Measurements from ENCODE around the gene CXorf58. TPM values are rescaled to one million over a fixed set of nuclear protein-coding genes. Genes with fewer than 3 reads are reported as not detected.

Gene CXorf58
- total and polyA plus RNA-seq, 9 of the 15 experiments (the other 6 are each of a cell fraction or from before 2014, with no cell fraction given), result 0.10 to 0.27 (median 0.16) TPM; not detected in 3

- Histone ChIP-seq H2AFZ (ENCODE audit: low read depth, low read length) (no peak overlapping the region), H3K4me3 (no peak overlapping the region), H4K20me1 (replicated peaks; ENCODE audit: control insufficient read depth, insufficient read depth, low read length) (peaks cover 3% of the 10 kb centered on the region), H3K4me1 (replicated peaks in 1 of 2; ENCODE audit: control insufficient read depth in 2 of 2, insufficient read depth in 2 of 2, low read length in 2 of 2) (peaks cover 6 to 20% of the 10 kb centered on the region in 2 experiments; a peak in 4 of 5 replicates), H3K4me2 (ENCODE audit: insufficient read depth, low read length) (no peak overlapping the region), H3K9me3 (replicated peaks; ENCODE audit: control insufficient read depth, insufficient read depth, low read depth, low read length) (no peaks in the 10 kb centered on the region), H3K27ac (ENCODE audit: extremely low read depth, low read depth, low read length) (no peak overlapping the region), H3K9me1 (ENCODE audit: control insufficient read depth, insufficient read depth, low read length) (no peaks in the 10 kb centered on the region), H3K27me3 (ENCODE audit: control insufficient read depth in 2 of 2, insufficient read depth in 2 of 2, low read length in 2 of 2) (no peaks in the 10 kb centered on the region), H3K79me2 (ENCODE audit: control insufficient read depth, insufficient read depth, low read length) (peaks cover 40% of the 10 kb centered on the region), H3K9ac (ENCODE audit: insufficient read depth in 1 of 2, low read depth in 2 of 2, low read length in 2 of 2) (no peak overlapping the region), H3K36me3 (ENCODE audit: control insufficient read depth, insufficient read depth, low read length) (peaks cover 3% of the 10 kb centered on the region; the same call in 1 of the 3 replicates)
- peak in 3 of 4 experiments; percentile 20 to 26 (median 25) for DNase-seq (ENCODE audit: extremely low read depth in 1 of 4, low spot score in 3 of 4)
- POLR2A ChIA-PET, result interaction anchor here (0.6 kb wide), 1 partner anchor 149 kb away, joined by 4 read pairs; no protein-coding TSS in a partner anchor
- BruUV-seq (replicated peaks), result no TSS peak
- in situ Hi-C loops (cut with MboI), result loop anchor here (5.0 kb wide), 3 partner anchors 122 to 212 kb away; partner anchors contain the start of gene SAT1
- CTCF ChIA-PET (ENCODE audit: low intra/inter-chr PET ratio), result no interaction called here
- no peak for ATAC-seq
- no peak for TF ChIP-seq ETV5 (CRISPR knock-in tag; IDR thresholded peaks at IDR 0.05; ENCODE audit: low read depth)
- TF ChIP-seq U2AF2 (optimal IDR thresholded peaks at IDR 0.05; ENCODE audit: low read depth, low read length), result no peak
- TF ChIP-seq BCL6 (CRISPR knock-in tag; IDR thresholded peaks at IDR 0.05), result no peak
- TF ChIP-seq ZNF57 (CRISPR knock-in tag; IDR thresholded peaks at IDR 0.05), result no peak
- TF ChIP-seq RNF2 (IDR thresholded peaks at IDR 0.05), result no peak
- TF ChIP-seq ADNP (tag; IDR thresholded peaks at IDR 0.05), result no peak
- TF ChIP-seq ZNF561 (CRISPR knock-in tag; conservative IDR thresholded peaks at IDR 0.05), result no peak
- TF ChIP-seq CREB1 (IDR thresholded peaks at IDR 0.05), result no peak
- no peak for TF ChIP-seq CREB1 (CRISPR knock-in tag; IDR thresholded peaks at IDR 0.05)
- TF ChIP-seq NELFE (IDR thresholded peaks at IDR 0.05; ENCODE audit: insufficient read depth, insufficient read length), result no peak
- no peak for FAIRE-seq
- intact Hi-C loops (cut with micrococcal nuclease), result loop anchor here (5.0 kb wide), 1 partner anchor 62 kb away; no protein-coding TSS in a partner anchor
- 52% methylated on average over 2 of the region's 2 CpGs for WGBS (ENCODE audit: insufficient coverage, low coverage, missing lambda C conversion rate)
These were observed 3.7 kb upstream of the CXorf58 start for GRCh38 chrX:23904096-23904495.
